HCT116 (cell line): ENCODE data around the gene YEATS4. TPM values are rescaled to one million over a fixed set of nuclear protein-coding genes. Genes with fewer than 3 reads are reported as not detected.

Experiments
- ATAC-seq: fragments of 200-7000 bp; cut with Tn5 transposase; 2 replicates; pipeline ENCODE4 v1.9.1; 2020; ENCODE audit warnings: mild to moderate bottlenecking, moderate library complexity
- BruUV-seq: library from RNA; stranded (reverse); fragments of 400-500 nt; replicated peaks from 2 replicates; lab custom pipeline; 2021; lab: Mats Ljungman, UMichigan
- CTCF ChIA-PET: fragments of 300-600 bp; sonication (Branson Sonifier 250); formaldehyde crosslinking; loops from one replicate; lab custom pipeline; 2021; ENCODE audit warnings: antibody characterized with exemption; lab: Charles Lee
- POLR2A ChIA-PET: fragments of 300-600, 350-600 bp; sonication (Branson Sonifier 250); formaldehyde crosslinking; loops from one replicate; lab custom pipeline; 2021; ENCODE audit warnings: antibody characterized with exemption; lab: Charles Lee
- RAD21 ChIA-PET, 2 experiments: fragments of 300-600 bp; sonication (Branson Sonifier 250); formaldehyde crosslinking; loops; one replicate each; lab custom pipeline; 2023; ENCODE audit warnings: low total read pairs in 2 of 2; ENCODE audit not compliant: uncharacterized antibody in 2 of 2, unreplicated experiment in 2 of 2, low non-redundant PET in 1 of 2; lab: Charles Lee
- DNase-seq: peaks from one replicate; pipeline ENCODE4 v3.0.0-alpha.2; 2010; ENCODE audit warnings: low read depth, low spot score
- H2AFZ ChIP-seq: fragments of 200-600 bp; shearing (Covaris generic), sonication (generic); 2 replicates; pipeline ENCODE4 v1.6.1; 2017; ENCODE audit warnings: low read depth, mixed run types, mixed read lengths, antibody characterized with exemption, low read length; ENCODE audit not compliant: poor library complexity, severe bottlenecking
- H3K27ac ChIP-seq: 2 replicates; pipeline ENCODE4 v1.5.1; 2012; ENCODE audit warnings: low read depth, low read length
- H3K27me3 ChIP-seq: fragments of 200-600 bp; sonication (generic); 2 replicates; pipeline ENCODE4 v1.6.1; 2016; ENCODE audit warnings: mixed run types, low read length, mixed read lengths; ENCODE audit not compliant: insufficient read depth
- H3K36me3 ChIP-seq, 2 experiments: fragments of 200-500 bp in 1 of 2; fragments of 200-600 bp in 1 of 2; sonication (Bioruptor generic) in 1 of 2; sonication (generic) in 1 of 2; 2 replicates each; pipeline versions ENCODE4 v1.5.1 to v1.6.1; 2014 to 2016; ENCODE audit warnings: low read length in 2 of 2, inconsistent platforms in 1 of 2, mixed read lengths in 1 of 2, mixed run types in 1 of 2; ENCODE audit not compliant: insufficient read depth in 2 of 2, control insufficient read depth in 1 of 2
- H3K4me1 ChIP-seq, 2 experiments: fragments of 200-600 bp in 1 of 2; sonication (generic) in 1 of 2; 2 replicates each; pipeline versions ENCODE4 v1.5.1 to v1.6.1; 2012 to 2017; ENCODE audit warnings: low read length in 2 of 2, inconsistent platforms in 1 of 2, mild to moderate bottlenecking in 1 of 2, mixed read lengths in 1 of 2, mixed run types in 1 of 2, moderate library complexity in 1 of 2; ENCODE audit not compliant: insufficient read depth in 2 of 2, control insufficient read depth in 1 of 2
- H3K4me2 ChIP-seq: fragments of 200-600 bp; sonication (generic); 2 replicates; pipeline ENCODE4 v1.6.1; 2017; ENCODE audit warnings: mixed run types, low read length, mixed read lengths
- H3K4me3 ChIP-seq, 2 experiments: fragments of 200-600 bp in 1 of 2; sonication (generic) in 1 of 2; replicated peaks in 1 of 2; 2 replicates each; pipeline ENCODE4 v1.5.1; 2011 to 2016; ENCODE audit warnings: low read length in 2 of 2, control low read depth in 1 of 2, low read depth in 1 of 2, mild to moderate bottlenecking in 1 of 2, mixed read lengths in 1 of 2, mixed run types in 1 of 2
- H3K79me2 ChIP-seq: fragments of 200-600 bp; sonication (generic); 2 replicates; pipeline ENCODE4 v1.6.1; 2017; ENCODE audit warnings: mild to moderate bottlenecking, mixed run types, low read length, moderate library complexity, mixed read lengths; ENCODE audit not compliant: insufficient read depth
- H3K9ac ChIP-seq: fragments of 200-600 bp; sonication (generic); 2 replicates; pipeline ENCODE4 v1.6.1; 2016; ENCODE audit warnings: low read length, mixed read lengths
- H3K9me2 ChIP-seq: fragments of 200-600 bp; sonication (generic), shearing (Covaris generic); 2 replicates; pipeline ENCODE4 v1.6.1; 2017; ENCODE audit warnings: mixed run types, mild to moderate bottlenecking, moderate library complexity; ENCODE audit not compliant: insufficient read depth
- H3K9me3 ChIP-seq, 2 experiments: fragments of 200-500 bp in 1 of 2; fragments of 200-600 bp in 1 of 2; sonication (Bioruptor generic) in 1 of 2; sonication (generic) in 1 of 2; 2 replicates each; pipeline ENCODE4 v1.6.1; 2014 to 2017; ENCODE audit warnings: low read length in 2 of 2, mixed read lengths in 2 of 2, inconsistent platforms in 1 of 2, low read depth in 1 of 2, mild to moderate bottlenecking in 1 of 2, mixed run types in 1 of 2, moderate library complexity in 1 of 2; ENCODE audit not compliant: control insufficient read depth in 1 of 2, insufficient read depth in 1 of 2
- H4K20me1 ChIP-seq: fragments of 200-600 bp; sonication (generic), shearing (Covaris generic); 2 replicates; pipeline ENCODE4 v1.6.1; 2017; ENCODE audit warnings: mixed run types, mild to moderate bottlenecking, moderate library complexity; ENCODE audit not compliant: insufficient read depth
- ATF3 ChIP-seq: IDR thresholded peaks from 2 replicates; pipeline ENCODE4 v1.6.1; 2012
- CBX3 ChIP-seq: IDR thresholded peaks from 2 replicates; pipeline ENCODE4 v1.6.1; 2012; ENCODE audit warnings: low read depth
- CTCF ChIP-seq, 3 experiments: fragments of 200-600 bp in 1 of 3; sonication (generic) in 1 of 3; IDR thresholded peaks in 2 of 3; conservative IDR thresholded peaks in 1 of 3; 2 replicates each; pipeline ENCODE4 v1.5.1; 2012 to 2017; ENCODE audit warnings: low read depth in 2 of 3, low read length in 2 of 3, antibody characterized with exemption in 1 of 3, borderline replicate concordance in 1 of 3, control low read depth in 1 of 3, mild to moderate bottlenecking in 1 of 3, mixed read lengths in 1 of 3, mixed run types in 1 of 3, moderate library complexity in 1 of 3; ENCODE audit not compliant: insufficient read depth in 1 of 3
- EZH2 ChIP-seq: fragments of 200-600 bp; sonication (generic); IDR thresholded peaks from 2 replicates; pipeline ENCODE4 v1.6.1; 2017; ENCODE audit warnings: antibody characterized with exemption, mixed run types
- EZH2phosphoT487 ChIP-seq: fragments of 200-600 bp; IDR thresholded peaks from 2 replicates; pipeline ENCODE4 v1.6.1; 2018; ENCODE audit warnings: antibody characterized with exemption, borderline replicate concordance
- FOSL1 ChIP-seq: IDR thresholded peaks from 2 replicates; pipeline ENCODE4 v1.6.1; 2012; ENCODE audit warnings: low read depth
- POLR2AphosphoS5 ChIP-seq: IDR thresholded peaks from 2 replicates; pipeline ENCODE4 v1.6.1; 2011; ENCODE audit warnings: mild to moderate bottlenecking, low read depth, low read length, moderate library complexity
- SIN3A ChIP-seq: IDR thresholded peaks from 2 replicates; pipeline ENCODE4 v1.6.1; 2012; ENCODE audit warnings: low read depth
- TCF7L2 ChIP-seq: IDR thresholded peaks from 2 replicates; pipeline ENCODE4 v1.7.0; 2011; ENCODE audit warnings: borderline replicate concordance, inconsistent platforms; ENCODE audit not compliant: insufficient read depth, insufficient read length; ENCODE audit errors: extremely low read depth
- ZFX ChIP-seq: fragments of 450-650 bp; IDR thresholded peaks from 2 replicates; pipeline ENCODE4 v1.6.1; 2017
- intact Hi-C: fragments of 100-400 bp; cut with micrococcal nuclease; formaldehyde crosslinking; loops from 2 replicates; pipeline ENCODE4 v1.10.0; 2022
- total RNA-seq: library from RNA; stranded (reverse); gene quantifications from one replicate; pipeline ENCODE4 v1.2.1, GENCODE V29; 2021; ENCODE audit not compliant: unreplicated experiment
- TF ChIP-seq, protein P1 (sequence below): IDR thresholded peaks from 2 replicates; pipeline ENCODE4 v1.6.1; 2012; ENCODE audit warnings: low read depth
- TF ChIP-seq, protein P2 (sequence below): IDR thresholded peaks from 2 replicates; pipeline ENCODE4 v1.6.1; 2012

YEATS4 gene
- total RNA-seq, 1 experiment from 2014 or later = 32.0 TPM

- no peak overlapping the region for H2AFZ ChIP-seq
- RAD21 ChIA-PET = no interaction called here
- no peaks in the 10 kb centered on the region for H3K27me3 ChIP-seq
- H3K4me1 ChIP-seq = peaks cover 2 to 16% of the 10 kb centered on the region in 2 experiments; a peak in 2 of 4 replicates
- intact Hi-C loops = loop anchor here (10.0 kb wide), 2 partner anchors 199 to 521 kb away; no protein-coding TSS in a partner anchor
- H3K9ac ChIP-seq = no peak overlapping the region
- H3K79me2 ChIP-seq = no peaks in the 10 kb centered on the region
- H3K27ac ChIP-seq = no peak overlapping the region
- POLR2A ChIA-PET = no interaction called here
- DNase-seq (no peak), ATAC-seq (no peak)
- H3K4me3 ChIP-seq = no peak overlapping the region
- BruUV-seq = no TSS peak
- H3K4me2 ChIP-seq = no peak overlapping the region
- TF ChIP-seq CBX3 (no peak), FOSL1 (no peak), SIN3A (no peak), ATF3 (no peak), TCF7L2 (no peak), ZFX (no peak), CTCF (IDR thresholded peaks at IDR 0.05 in 2 of 3, conservative IDR thresholded peaks at IDR 0.05 in 1 of 3; ENCODE audit: borderline replicate concordance in 1 of 3, insufficient read depth in 1 of 3, low read depth in 2 of 3, low read length in 2 of 3) (no peak), EZH2 (no peak), EZH2phosphoT487 (no peak), POLR2AphosphoS5 (no peak)
- TF ChIP-seq, protein P1, sequence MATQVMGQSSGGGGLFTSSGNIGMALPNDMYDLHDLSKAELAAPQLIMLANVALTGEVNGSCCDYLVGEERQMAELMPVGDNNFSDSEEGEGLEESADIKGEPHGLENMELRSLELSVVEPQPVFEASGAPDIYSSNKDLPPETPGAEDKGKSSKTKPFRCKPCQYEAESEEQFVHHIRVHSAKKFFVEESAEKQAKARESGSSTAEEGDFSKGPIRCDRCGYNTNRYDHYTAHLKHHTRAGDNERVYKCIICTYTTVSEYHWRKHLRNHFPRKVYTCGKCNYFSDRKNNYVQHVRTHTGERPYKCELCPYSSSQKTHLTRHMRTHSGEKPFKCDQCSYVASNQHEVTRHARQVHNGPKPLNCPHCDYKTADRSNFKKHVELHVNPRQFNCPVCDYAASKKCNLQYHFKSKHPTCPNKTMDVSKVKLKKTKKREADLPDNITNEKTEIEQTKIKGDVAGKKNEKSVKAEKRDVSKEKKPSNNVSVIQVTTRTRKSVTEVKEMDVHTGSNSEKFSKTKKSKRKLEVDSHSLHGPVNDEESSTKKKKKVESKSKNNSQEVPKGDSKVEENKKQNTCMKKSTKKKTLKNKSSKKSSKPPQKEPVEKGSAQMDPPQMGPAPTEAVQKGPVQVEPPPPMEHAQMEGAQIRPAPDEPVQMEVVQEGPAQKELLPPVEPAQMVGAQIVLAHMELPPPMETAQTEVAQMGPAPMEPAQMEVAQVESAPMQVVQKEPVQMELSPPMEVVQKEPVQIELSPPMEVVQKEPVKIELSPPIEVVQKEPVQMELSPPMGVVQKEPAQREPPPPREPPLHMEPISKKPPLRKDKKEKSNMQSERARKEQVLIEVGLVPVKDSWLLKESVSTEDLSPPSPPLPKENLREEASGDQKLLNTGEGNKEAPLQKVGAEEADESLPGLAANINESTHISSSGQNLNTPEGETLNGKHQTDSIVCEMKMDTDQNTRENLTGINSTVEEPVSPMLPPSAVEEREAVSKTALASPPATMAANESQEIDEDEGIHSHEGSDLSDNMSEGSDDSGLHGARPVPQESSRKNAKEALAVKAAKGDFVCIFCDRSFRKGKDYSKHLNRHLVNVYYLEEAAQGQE = no peak
- TF ChIP-seq, protein P2, sequence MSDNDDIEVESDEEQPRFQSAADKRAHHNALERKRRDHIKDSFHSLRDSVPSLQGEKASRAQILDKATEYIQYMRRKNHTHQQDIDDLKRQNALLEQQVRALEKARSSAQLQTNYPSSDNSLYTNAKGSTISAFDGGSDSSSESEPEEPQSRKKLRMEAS = no peak
- TF ChIP-seq, all 23 proteins: peak for 0
- Histone ChIP-seq H3K36me3 (no peaks in the 10 kb centered on the region), H3K9me3 (no peaks in the 10 kb centered on the region), H4K20me1 (no peaks in the 10 kb centered on the region), H3K9me2 (no peaks in the 10 kb centered on the region)
- CTCF ChIA-PET = no interaction called here
Observed at GRCh38 chr12:69354172-69354555, 5.4 kb upstream of the YEATS4 start.
